Cardiac septum (tissue), 1 donor: Measurements from ENCODE around the gene TIMM44. TPM values are rescaled to one million over a fixed set of nuclear protein-coding genes. Genes with fewer than 3 reads are reported as not detected.
"Not testable (repeated sequence)": the region's sequence is repeated elsewhere in the genome, so short reads cannot be mapped to it uniquely, and the experiment has no call there.

Source experiments
- DNase-seq: peaks from one replicate; pipeline ENCODE4 v3.0.0-alpha.2; 2020; ENCODE audit warnings: low spot score
- intact Hi-C: fragments of 100-400 bp; cut with DNase I; formaldehyde crosslinking; loops from one replicate; pipeline ENCODE4 v1.14.0; 2022
- total RNA-seq: library from RNA; stranded (reverse); fragmentation: NEBNext Ultra II Directional; extraction: Animal tissue kit (Norgen Biotek cat#: 25700); gene quantifications from one replicate; pipeline ENCODE4 v1.2.1, GENCODE V29; 2021
- donor health status: DM: no; HTN: no; CAD: no.

The TIMM44 gene
- total RNA-seq, 1 donor from 2014 or later = 82.6 TPM

- intact Hi-C loops, DNase-seq: not testable (repeated sequence)
Observed at GRCh38 chr19:7918062-7918614, 25.3 kb downstream of the TIMM44 start.

- intact Hi-C loops = no loop called here
- no peak for DNase-seq
Observed at GRCh38 chr19:7917267-7918061, 26.0 kb downstream of the TIMM44 start.

GRCh38 chr19:7916955-7917266, 26.6 kb downstream of the TIMM44 start:
- intact Hi-C loops = no loop called here
- no peak for DNase-seq

GRCh38 chr19:7916103-7916954, 27.1 kb downstream of the TIMM44 start:
- DNase-seq = no peak
- intact Hi-C loops = no loop called here

- intact Hi-C loops = no loop called here
- DNase-seq = no peak
Observed at GRCh38 chr19:7915250-7916102, 28.0 kb downstream of the TIMM44 start.

- no peak for DNase-seq
- intact Hi-C loops = no loop called here
Observed at GRCh38 chr19:7914598-7915045, 28.8 kb downstream of the TIMM44 start, which contains the start of gene TGFBR3L. TGFBR3L (plus strand) TSS chr19:7914830.

GRCh38 chr19:7914099-7914498, 29.4 kb downstream of the TIMM44 start:
- intact Hi-C loops = no loop called here
- no peak for DNase-seq

GRCh38 chr19:7913652-7914051, 29.8 kb downstream of the TIMM44 start:
- intact Hi-C loops = no loop called here
- DNase-seq = no peak

GRCh38 chr19:7912697-7913564, 30.5 kb downstream of the TIMM44 start:
- no peak for DNase-seq
- intact Hi-C loops = no loop called here

- DNase-seq = no peak
- intact Hi-C loops = no loop called here
Observed at GRCh38 chr19:7912144-7912696, 31.2 kb downstream of the TIMM44 start.

- no peak for DNase-seq
- intact Hi-C loops = no loop called here
Observed at GRCh38 chr19:7911508-7912143, 31.8 kb downstream of the TIMM44 start.

- intact Hi-C loops = no loop called here
Observed at GRCh38 chr19:7910321-7911161, 32.9 kb downstream of the TIMM44 start.

GRCh38 chr19:7909471-7910067, 33.9 kb downstream of the TIMM44 start:
- intact Hi-C loops = no loop called here
- no peak for DNase-seq

More at GRCh38 chr19:7910321-7911161, 32.9 kb downstream of the TIMM44 start:
- no peak for DNase-seq

GRCh38 chr19:7908742-7909461, 34.6 kb downstream of the TIMM44 start:
- intact Hi-C loops = no loop called here
- no peak for DNase-seq

- intact Hi-C loops = no loop called here
Observed at GRCh38 chr19:7908078-7908699, 35.3 kb downstream of the TIMM44 start.

GRCh38 chr19:7907544-7907943, 35.9 kb downstream of the TIMM44 start:
- intact Hi-C loops = no loop called here
- DNase-seq = no peak

More at GRCh38 chr19:7908078-7908699, 35.3 kb downstream of the TIMM44 start:
- DNase-seq = no peak
